GM06990 (cell line): ENCODE results near the gene HTR5A.

Source experiments
- DNase-seq: peaks from one replicate; pipeline ENCODE4 v3.0.0-alpha.2; 2011; ENCODE audit not compliant: insufficient read length; ENCODE audit errors: extremely low read depth
- H3K27me3 ChIP-seq: replicated peaks from 2 replicates; pipeline ENCODE4 v1.6.0; 2011; ENCODE audit warnings: low read length; ENCODE audit not compliant: control insufficient read depth, insufficient read depth
- H3K36me3 ChIP-seq: 2 replicates; pipeline ENCODE4 v1.5.1; 2011; ENCODE audit warnings: low read length; ENCODE audit not compliant: control insufficient read depth, insufficient read depth
- H3K4me3 ChIP-seq: replicated peaks from 2 replicates; pipeline ENCODE4 v1.5.1; 2011; ENCODE audit warnings: low read depth, mild to moderate bottlenecking, control low read depth, low read length
- CTCF ChIP-seq: IDR thresholded peaks from 2 replicates; pipeline ENCODE4 v1.5.1; 2011; ENCODE audit warnings: low read length, control low read depth, mild to moderate bottlenecking, inconsistent platforms; ENCODE audit not compliant: insufficient read depth, poor library complexity, severe bottlenecking

Gene HTR5A

GRCh38 chr7:155104913-155105312 lies 34.8 kb downstream of the HTR5A start:
- no peak for TF ChIP-seq CTCF
- no peaks in the 10 kb centered on the region for H3K36me3 ChIP-seq
- H3K4me3 ChIP-seq, result no peak overlapping the region
- no peak for DNase-seq
- H3K27me3 ChIP-seq, result no peaks in the 10 kb centered on the region; the same call in none of the 2 replicates

- H3K27me3 ChIP-seq, result no peaks in the 10 kb centered on the region; the same call in none of the 2 replicates
These were observed 36.2 kb downstream of the HTR5A start for GRCh38 chr7:155106356-155106755.

GRCh38 chr7:155107126-155107525 lies 37.0 kb downstream of the HTR5A start:
- no peaks in the 10 kb centered on the region for H3K36me3 ChIP-seq
- no peak for DNase-seq
- no peak overlapping the region for H3K4me3 ChIP-seq
- no peak for TF ChIP-seq CTCF
- no peaks in the 10 kb centered on the region; the same call in none of the 2 replicates for H3K27me3 ChIP-seq

More at GRCh38 chr7:155106356-155106755, 36.2 kb downstream of the HTR5A start:
- no peak overlapping the region for H3K4me3 ChIP-seq
- no peaks in the 10 kb centered on the region for H3K36me3 ChIP-seq
- no peak for DNase-seq
- no peak for TF ChIP-seq CTCF

GRCh38 chr7:155108144-155108901 lies 38.2 kb downstream of the HTR5A start:
- H3K4me3 ChIP-seq, result no peak overlapping the region
- DNase-seq, result no peak
- peaks cover 1% of the 10 kb centered on the region for H3K27me3 ChIP-seq
- no peak for TF ChIP-seq CTCF
- no peaks in the 10 kb centered on the region for H3K36me3 ChIP-seq

GRCh38 chr7:155109121-155109520 lies 39.0 kb downstream of the HTR5A start:
- H3K36me3 ChIP-seq, result no peaks in the 10 kb centered on the region
- peaks cover 1% of the 10 kb centered on the region for H3K27me3 ChIP-seq

More at GRCh38 chr7:155109121-155109520, 39.0 kb downstream of the HTR5A start:
- TF ChIP-seq CTCF, result no peak
- no peak for DNase-seq
- H3K4me3 ChIP-seq, result no peak overlapping the region
